Measurements from ENCODE around the gene PROZ.

- TF ChIP-seq, protein P1, sequence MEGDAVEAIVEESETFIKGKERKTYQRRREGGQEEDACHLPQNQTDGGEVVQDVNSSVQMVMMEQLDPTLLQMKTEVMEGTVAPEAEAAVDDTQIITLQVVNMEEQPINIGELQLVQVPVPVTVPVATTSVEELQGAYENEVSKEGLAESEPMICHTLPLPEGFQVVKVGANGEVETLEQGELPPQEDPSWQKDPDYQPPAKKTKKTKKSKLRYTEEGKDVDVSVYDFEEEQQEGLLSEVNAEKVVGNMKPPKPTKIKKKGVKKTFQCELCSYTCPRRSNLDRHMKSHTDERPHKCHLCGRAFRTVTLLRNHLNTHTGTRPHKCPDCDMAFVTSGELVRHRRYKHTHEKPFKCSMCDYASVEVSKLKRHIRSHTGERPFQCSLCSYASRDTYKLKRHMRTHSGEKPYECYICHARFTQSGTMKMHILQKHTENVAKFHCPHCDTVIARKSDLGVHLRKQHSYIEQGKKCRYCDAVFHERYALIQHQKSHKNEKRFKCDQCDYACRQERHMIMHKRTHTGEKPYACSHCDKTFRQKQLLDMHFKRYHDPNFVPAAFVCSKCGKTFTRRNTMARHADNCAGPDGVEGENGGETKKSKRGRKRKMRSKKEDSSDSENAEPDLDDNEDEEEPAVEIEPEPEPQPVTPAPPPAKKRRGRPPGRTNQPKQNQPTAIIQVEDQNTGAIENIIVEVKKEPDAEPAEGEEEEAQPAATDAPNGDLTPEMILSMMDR (IDR thresholded peaks at IDR 0.05; ENCODE audit: insufficient read depth, low read depth, low read length): no peak
- TF ChIP-seq EZH2 (IDR thresholded peaks at IDR 0.05; ENCODE audit: insufficient read depth, low read length): no peak
Observed at GRCh38 chr13:113172419-113172926, 14.0 kb downstream of the PROZ start.

Measured in astrocyte (in vitro differentiated cells and primary cell).